GM13977 (cell line): ENCODE measurements around the gene TMEM244.
"Not testable (repeated sequence)": the region's sequence is repeated elsewhere in the genome, so short reads cannot be mapped to it uniquely, and the experiment has no call there.

Experiments
- DNase-seq: peaks from one replicate; pipeline ENCODE4 v3.0.0; 2012; ENCODE audit warnings: low spot score
- CTCF ChIP-seq: IDR thresholded peaks from 2 replicates; pipeline ENCODE4 v1.5.1; 2012; ENCODE audit warnings: mild to moderate bottlenecking, control low read depth; ENCODE audit not compliant: insufficient read depth; ENCODE audit errors: extremely low read depth, missing control alignments
- in situ Hi-C: fragments of 300-500 bp; cut with MboI; formaldehyde crosslinking; loops from one replicate; pipeline ENCODE4 v1.12.0; 2022; ENCODE audit warnings: low sequenced_read_pairs, low pct_unique_long_range_greater_than_20kb, mixed read lengths, inconsistent platforms; ENCODE audit not compliant: unreplicated experiment

TMEM244 gene

GRCh38 chr6:129845696-129846095 lies 15.4 kb downstream of the TMEM244 start:
- in situ Hi-C loops: no loop called here
- DNase-seq: no peak
- TF ChIP-seq CTCF: no peak

DNA sequence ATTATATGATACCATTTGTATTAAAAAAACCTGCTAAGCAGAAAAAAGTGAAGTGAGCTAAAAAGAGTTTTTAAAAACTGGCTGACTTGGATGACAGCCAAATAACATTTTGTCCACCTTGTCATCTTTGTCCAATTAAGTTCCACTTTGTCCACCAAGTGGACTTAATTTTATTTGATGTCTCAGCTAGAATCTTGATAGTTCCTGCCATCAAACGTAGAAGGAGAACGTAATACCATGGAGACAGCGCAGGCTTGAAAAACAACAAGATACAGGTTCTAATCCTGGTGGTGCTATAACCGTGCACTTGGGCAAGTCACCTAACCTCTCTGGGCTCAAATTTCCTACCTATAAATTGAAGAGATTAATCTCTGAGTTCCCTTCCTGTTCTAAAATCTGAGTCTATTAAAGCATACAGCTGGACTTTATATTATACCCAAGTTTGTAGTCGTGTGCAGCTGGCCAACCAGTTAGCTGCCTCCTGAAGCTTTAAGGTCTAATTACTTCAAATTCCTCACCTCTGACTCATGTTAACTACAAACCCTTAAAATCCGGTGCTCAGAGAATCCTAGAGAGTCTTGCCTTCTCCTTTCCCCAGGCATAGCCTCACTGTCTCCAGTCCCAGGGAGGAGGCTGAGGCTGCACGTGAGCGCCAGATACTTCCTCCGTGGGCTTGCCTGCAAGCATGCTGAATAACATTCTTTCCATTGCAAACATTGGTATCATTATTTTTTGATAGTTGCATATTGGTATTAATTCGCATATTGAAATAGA lies 16.8 kb downstream of the TMEM244 start:
- DNase-seq: no peak
- in situ Hi-C loops: no loop called here
- no peak for TF ChIP-seq CTCF

DNA sequence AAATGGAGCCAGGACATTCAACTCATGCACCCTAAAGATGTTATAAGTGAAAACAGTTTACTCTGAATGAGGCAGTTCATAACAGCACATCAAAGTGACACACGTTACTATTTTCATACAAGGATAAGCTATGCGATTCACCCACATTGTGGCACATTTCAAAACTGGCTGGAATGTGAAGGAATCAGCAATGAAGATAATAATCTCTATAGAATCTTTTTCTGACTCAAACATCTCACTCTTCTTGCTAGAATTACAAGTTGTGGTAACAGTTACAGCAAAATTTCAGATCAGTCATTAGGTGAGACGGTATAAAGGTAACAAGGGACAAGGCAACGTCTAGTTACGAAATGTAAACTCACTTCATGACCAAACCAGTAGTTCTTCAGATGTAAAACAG lies 17.5 kb downstream of the TMEM244 start:
- DNase-seq: no peak
- TF ChIP-seq CTCF: no peak
- in situ Hi-C loops: no loop called here

DNA sequence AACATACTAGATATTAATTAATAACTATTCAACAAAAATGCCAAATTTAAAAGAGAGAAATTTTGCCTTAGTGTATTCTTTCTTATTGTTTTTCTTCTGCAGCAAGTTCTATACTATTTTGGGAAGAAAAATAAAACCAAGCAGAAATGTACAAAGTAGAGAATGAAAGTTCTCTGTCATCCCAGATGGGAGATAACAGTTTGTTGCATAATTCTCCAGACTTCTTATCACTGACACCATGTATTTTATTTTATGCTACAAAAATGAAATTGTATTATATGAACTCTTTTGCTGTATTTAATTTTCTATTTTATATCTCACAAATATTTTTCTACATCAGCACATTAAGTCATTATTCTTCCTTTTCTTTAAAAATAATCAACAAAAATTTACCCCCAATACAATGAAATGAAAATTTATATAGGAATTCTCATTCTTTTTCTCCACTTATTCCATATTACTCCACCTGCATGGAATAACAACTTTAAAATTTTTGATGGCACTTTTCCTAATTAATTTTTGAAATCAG lies 18.2 kb downstream of the TMEM244 start:
- in situ Hi-C loops: no loop called here
- no peak for DNase-seq
- TF ChIP-seq CTCF: no peak

DNA sequence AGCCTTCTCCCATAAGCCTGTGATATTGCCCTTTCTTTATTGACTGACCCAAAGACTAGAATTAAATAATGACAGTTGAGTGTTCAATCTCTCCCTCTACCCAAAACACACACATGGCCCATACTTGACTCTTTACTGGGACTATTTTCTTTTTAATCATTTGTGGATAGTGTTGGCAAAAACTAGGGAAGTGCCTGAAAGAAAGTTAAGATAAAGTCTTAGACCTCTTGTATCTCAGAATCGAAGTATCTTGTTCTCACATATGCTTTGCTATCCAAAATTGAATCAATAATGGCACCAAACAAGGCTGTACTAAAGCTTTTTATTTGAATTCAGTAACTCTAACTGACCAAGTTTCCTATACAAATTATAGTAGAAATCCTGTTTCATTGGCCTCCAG lies 19.0 kb downstream of the TMEM244 start:
- in situ Hi-C loops: no loop called here
- DNase-seq: no peak
- no peak for TF ChIP-seq CTCF

DNA sequence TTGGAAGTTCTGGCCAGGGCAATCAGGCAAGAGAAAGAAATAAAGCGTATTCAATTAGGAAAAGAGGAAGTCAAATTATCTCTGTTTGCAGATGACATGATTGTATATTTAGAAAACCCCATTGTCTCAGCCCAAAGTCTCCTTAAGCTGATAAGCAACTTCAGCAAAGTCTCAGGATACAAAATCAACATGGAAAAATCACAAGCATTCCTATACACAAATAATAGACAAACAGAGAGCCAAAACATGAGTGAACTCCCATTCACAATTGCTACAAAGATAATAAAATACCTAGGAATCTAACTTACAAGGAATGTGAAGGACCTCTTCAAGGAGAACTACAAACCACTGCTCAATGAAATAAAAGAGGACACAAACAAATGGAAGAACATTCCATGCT lies 21.6 kb downstream of the TMEM244 start:
- in situ Hi-C loops, DNase-seq: not testable (repeated sequence)

DNA sequence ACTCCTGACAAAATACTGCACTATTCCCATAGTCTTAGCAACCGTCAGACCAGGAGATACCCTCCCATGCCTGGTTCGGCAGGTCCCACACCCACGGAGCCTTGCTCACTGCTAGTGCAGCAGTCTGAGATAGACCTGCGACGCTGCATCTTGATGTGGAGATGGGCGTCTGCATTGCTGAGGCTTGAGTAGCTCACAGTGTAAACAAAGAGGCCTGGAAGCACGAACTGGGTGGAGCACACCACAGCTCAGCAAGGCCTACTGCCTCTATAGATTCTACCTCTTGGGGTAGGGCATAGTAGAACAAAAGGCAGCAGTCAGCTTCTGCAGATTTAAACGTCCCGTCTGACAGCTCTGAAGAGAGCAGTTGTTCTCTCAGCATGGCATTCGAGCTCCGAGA lies 25.4 kb downstream of the TMEM244 start:
- TF ChIP-seq CTCF: no peak
- no peak for DNase-seq
- in situ Hi-C loops: no loop called here
